Coronary artery (tissue), 2 donors: ENCODE results near the gene CIRBP.

Source experiments
- DNase-seq: peaks from one replicate; pipeline ENCODE4 v3.0.0-alpha.2; 2017; ENCODE audit warnings: low spot score
- H3K27ac ChIP-seq, 2 donors: fragments of 200-600 bp; sonication (generic); one replicate each; pipeline ENCODE4 v1.5.1; 2016 to 2019
- H3K4me3 ChIP-seq: fragments of 200-600 bp; sonication (generic); 2 replicates; pipeline ENCODE4 v1.5.1; 2016; ENCODE audit warnings: mild to moderate bottlenecking, moderate library complexity
- TF ChIP-seq, protein P1 (sequence below): fragments of 200-600 bp; sonication (generic); IDR thresholded peaks from one replicate; pipeline ENCODE4 v1.5.1; 2019; ENCODE audit warnings: antibody characterized with exemption

Gene CIRBP

DNA sequence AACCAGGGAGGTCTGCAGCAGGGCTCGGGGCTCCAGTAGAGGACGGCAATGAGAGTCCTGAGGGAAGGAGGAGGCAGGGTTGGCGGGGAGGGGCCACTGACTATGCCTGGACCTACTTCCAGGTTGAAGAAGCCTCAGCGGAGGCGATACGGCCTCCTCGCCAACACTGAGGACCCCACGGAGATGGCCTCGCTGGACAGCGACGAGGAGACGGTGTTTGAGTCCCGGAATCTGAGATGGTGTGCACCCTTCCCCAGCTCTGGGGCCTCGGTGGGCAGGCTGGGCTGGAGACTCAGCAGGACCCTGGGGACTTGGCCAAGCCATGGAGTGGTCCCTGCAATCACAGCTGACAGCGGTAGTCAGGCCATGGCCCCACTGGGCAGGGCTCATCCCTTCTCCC is 7.9 kb downstream of the CIRBP start:
- no peak for DNase-seq
- Histone ChIP-seq H3K27ac (no peak overlapping the region), H3K4me3 (no peak overlapping the region)
- TF ChIP-seq, protein P1, sequence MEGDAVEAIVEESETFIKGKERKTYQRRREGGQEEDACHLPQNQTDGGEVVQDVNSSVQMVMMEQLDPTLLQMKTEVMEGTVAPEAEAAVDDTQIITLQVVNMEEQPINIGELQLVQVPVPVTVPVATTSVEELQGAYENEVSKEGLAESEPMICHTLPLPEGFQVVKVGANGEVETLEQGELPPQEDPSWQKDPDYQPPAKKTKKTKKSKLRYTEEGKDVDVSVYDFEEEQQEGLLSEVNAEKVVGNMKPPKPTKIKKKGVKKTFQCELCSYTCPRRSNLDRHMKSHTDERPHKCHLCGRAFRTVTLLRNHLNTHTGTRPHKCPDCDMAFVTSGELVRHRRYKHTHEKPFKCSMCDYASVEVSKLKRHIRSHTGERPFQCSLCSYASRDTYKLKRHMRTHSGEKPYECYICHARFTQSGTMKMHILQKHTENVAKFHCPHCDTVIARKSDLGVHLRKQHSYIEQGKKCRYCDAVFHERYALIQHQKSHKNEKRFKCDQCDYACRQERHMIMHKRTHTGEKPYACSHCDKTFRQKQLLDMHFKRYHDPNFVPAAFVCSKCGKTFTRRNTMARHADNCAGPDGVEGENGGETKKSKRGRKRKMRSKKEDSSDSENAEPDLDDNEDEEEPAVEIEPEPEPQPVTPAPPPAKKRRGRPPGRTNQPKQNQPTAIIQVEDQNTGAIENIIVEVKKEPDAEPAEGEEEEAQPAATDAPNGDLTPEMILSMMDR: no peak

DNA sequence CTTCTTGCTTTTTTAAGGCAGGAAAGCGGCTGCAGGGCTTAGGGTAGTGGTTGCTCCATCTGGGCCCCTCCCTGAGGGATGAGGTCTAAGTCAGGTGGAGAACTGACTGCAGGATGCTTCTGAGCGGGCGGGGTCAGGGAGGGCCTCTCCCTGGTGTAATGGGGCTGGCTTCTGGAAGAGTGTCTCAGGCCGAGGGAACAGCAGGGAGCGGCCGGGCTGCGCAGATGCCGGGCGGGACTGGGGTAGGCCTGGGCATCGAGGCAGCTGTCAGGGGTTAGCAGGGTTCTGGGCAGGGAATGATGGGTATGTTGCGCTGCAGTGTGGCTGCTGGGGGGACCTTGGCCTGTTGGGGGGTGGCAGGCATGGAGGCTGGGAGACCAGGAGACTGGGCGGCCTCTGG is 8.9 kb downstream of the CIRBP start:
- H3K4me3 ChIP-seq: no peak overlapping the region
- no peak overlapping the region for H3K27ac ChIP-seq
- TF ChIP-seq, protein P1: no peak
- DNase-seq: no peak

DNA sequence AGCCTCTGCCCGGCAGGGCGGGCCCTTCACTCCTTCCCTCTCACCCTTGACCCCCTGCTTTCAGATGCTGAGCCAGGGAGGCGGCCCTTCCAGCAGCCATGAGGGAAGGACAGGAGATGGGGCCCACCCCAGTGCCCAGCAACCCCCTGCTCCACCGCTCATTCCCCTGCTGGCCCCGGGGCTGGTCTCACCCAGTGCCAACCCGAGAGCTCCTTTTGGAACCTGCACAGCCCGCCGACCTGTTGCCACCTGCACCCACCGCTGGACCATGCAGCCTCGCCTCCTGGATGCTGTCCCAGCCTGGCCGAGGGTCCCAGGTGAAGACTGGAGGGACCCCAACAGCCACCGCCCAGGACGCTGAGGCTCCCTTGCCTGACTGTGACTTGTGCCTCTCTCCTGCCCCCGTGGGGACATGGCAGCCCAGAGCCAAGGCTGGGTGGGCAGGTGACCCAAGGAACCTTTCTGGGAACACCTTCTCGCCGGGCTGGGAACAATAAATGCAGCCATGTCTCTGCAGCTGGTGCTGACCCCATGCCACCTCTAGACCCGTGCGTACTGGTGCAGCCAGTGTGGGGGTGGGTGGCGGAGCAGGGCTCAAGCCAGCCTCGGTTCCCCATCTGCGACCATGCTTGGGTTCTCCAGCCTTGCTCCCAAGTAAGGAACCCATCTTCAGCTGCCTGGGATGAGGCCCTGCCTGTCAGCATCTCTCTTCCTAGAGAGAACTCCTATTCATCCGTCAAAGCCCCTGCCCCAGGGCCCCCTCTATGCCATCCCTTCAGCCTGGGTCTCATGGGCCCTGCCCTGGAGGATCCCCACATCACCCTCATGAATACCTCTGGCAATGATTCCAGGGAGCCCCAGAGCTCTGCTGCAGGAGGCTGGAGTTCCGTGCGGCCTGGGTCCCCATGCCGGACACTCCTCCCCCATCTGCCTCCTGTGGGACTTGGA is 9.9 kb downstream of the CIRBP start:
- TF ChIP-seq, protein P1: no peak
- no peak for DNase-seq
- Histone ChIP-seq H3K4me3 (no peak overlapping the region), H3K27ac (no peak overlapping the region)

DNA sequence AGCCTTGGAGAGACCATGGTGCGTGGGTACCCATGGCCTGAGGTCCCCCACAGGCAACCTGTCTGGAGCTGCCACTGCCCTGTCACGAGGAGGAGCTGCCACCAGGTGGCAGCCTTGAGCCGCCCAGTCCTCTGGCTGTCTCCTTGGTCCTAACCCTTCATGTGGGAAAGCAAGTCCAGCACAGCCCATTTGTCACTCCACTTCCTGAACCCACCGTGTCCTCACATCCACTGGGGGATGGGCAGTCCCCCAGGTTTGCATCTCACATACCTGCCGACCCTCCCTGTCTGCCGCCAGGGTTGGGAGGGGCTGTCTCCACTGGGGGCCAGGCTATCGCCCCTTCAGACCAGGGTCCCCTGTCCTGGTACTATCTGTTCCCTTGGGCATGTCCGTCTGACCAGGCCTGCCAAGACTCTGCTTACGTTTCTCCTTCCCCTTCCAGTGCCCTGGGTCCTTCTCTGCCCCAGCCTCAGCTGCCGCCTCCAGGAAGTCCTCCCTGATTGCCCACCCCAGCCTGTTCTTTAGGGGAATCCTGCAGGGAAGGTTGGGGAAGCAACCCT is 10.7 kb downstream of the CIRBP start:
- Histone ChIP-seq H3K27ac (no peak overlapping the region), H3K4me3 (no peak overlapping the region)
- DNase-seq: peak; percentile 88
- TF ChIP-seq, protein P1: peak; percentile 94

DNA sequence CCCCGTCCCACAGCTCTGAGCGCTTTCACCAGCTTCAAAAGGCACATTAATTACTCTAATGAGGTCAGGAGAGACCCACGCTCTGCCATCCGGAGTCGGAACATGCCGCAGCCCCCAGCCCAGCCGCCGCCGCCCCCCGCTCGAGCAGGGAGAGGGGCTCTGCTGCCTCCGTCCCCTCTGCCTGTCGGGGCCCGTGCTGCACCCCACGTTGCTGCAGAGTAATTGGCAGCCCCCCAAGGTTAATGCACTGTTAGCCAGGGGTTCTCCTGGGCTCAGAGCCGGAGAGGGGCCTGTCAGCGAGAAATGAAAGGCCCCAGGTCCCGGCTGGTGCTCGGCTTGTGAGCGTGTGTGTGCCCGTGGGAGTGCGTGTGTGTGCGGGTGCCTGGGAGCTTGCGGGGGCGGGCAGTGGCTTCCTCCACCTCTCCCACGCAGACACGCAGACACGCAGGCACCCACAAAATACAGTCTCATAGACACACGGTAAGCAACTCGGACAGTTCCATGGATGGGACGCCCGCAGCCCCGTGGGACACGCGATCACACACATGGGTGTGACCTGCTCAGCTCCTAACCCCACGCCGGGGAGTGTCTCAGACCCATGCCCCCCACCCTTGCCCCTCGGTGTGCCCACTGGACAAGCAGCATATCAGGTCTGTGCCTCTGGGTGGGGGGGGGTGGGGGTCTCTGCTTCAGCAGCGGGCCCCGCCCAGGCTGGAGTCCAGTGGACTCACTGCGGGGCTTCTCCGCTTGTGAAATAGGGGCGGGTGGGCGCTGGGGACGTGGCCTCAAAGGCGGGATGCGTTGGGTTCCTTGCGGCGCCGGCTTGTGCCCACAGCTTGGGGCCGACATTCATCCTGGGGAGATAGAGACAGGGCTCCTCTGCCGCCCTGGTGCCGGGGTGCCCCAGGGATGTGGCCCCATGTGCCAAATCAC is 11.8 kb downstream of the CIRBP start:
- no peak for DNase-seq
- no peak overlapping the region for H3K27ac ChIP-seq

DNA sequence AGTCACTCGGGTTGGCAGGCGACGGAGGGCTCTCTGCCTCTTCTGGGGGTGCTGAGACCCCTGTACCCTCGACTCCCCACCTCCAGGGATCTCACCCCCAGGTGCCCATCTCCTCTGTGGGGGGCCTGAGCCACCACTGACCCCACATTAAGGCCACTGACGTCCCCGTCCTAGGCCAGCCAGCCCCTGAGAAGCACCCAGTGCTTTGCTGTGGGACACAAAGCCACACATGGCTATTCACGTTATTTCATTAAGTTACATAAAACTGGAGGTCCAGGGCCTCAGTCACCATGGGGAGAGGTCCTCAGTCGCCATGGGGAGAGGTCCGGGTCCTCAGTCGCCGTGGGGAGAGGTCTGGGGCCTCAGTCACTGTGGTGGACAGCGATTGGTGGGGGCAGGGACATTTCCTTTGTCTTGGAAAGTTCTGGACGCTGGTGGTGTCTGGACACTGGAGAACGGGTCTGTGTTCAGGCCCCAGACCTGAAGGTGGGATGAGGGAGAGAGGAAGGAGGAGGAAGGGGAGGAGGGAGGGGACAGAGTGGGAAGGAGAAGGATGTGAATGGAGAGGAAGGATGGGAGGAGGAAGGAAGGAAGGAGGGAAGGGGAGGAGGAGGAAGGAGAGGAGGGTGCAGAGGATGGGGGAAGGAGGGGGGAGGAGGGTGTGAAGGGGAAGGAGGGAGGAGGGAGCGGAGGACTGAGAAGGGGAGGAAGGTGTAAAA is 12.6 kb downstream of the CIRBP start:
- H3K4me3 ChIP-seq: no peak overlapping the region
- no peak for DNase-seq
- TF ChIP-seq, protein P1: no peak

More for the DNA sequence above, 11.8 kb downstream of the CIRBP start:
- TF ChIP-seq, protein P1: no peak
- H3K4me3 ChIP-seq: no peak overlapping the region

More for the DNA sequence above, 12.6 kb downstream of the CIRBP start:
- H3K27ac ChIP-seq: no peak overlapping the region
